Measurements from ENCODE around the gene PARN. TPM values are rescaled to one million over a fixed set of nuclear protein-coding genes. Genes with fewer than 3 reads are reported as not detected.
"Not testable (repeated sequence)": the region's sequence is repeated elsewhere in the genome, so short reads cannot be mapped to it uniquely, and the experiment has no call there.

The PARN gene
- total and polyA plus RNA-seq, 2 of the 4 experiments (the other 2 are of a cell fraction): 24.6 to 25.1 TPM

- H4K8ac ChIP-seq (ENCODE audit: low read depth in 2 of 2, low read length in 2 of 2); H3K4me1 ChIP-seq (ENCODE audit: control insufficient read depth, insufficient read depth, low read length); H3K18ac ChIP-seq (ENCODE audit: low read depth, low read length); H3K27ac ChIP-seq (ENCODE audit: insufficient read depth, low read length); H2AK5ac ChIP-seq (ENCODE audit: low read depth, low read length); in situ Hi-C loops (cut with MboI; ENCODE audit: low sequenced_read_pairs); H3K9me1 ChIP-seq (ENCODE audit: insufficient read depth, low read length); H3K36me3 ChIP-seq (ENCODE audit: control insufficient read depth, insufficient read depth, low read length); H3K79me1 ChIP-seq (ENCODE audit: low read depth in 1 of 2, low read length in 2 of 2); H4K20me1 ChIP-seq (ENCODE audit: insufficient read depth, low read length); POLR2A ChIA-PET (ENCODE audit: unreplicated experiment); H3K4me2 ChIP-seq (ENCODE audit: low read depth, low read length); H3K14ac ChIP-seq (replicated peaks; ENCODE audit: low read depth, low read length); H2BK120ac ChIP-seq (ENCODE audit: low read depth, low read length); BruUV-seq (replicated peaks); DNase-seq; intact Hi-C loops (cut with micrococcal nuclease); H3K27me3 ChIP-seq (ENCODE audit: control insufficient read depth, insufficient read depth, low read length); H3K23ac ChIP-seq (ENCODE audit: low read depth, low read length); ATAC-seq (ENCODE audit: low read depth); H3K9ac ChIP-seq (ENCODE audit: low read depth, low read length); H3K4me3 ChIP-seq (ENCODE audit: insufficient read depth, low read depth, low read length); H2BK20ac ChIP-seq (ENCODE audit: low read depth, low read length); H2AK9ac ChIP-seq (replicated peaks; ENCODE audit: low read depth, low read length, poor library complexity); H3K4ac ChIP-seq (ENCODE audit: low read depth, low read length); H4K5ac ChIP-seq (ENCODE audit: low read depth, low read length); dilution Hi-C loops (cut with HindIII; ENCODE audit: low sequenced_read_pairs, unreplicated experiment); H3K56ac ChIP-seq (ENCODE audit: extremely low read depth, insufficient read depth, low read length); H2AFZ ChIP-seq (replicated peaks; ENCODE audit: low read length, poor library complexity); H2BK5ac ChIP-seq (ENCODE audit: low read depth, low read length, poor library complexity, severe bottlenecking); H2BK15ac ChIP-seq (ENCODE audit: low read depth, low read length); H4K91ac ChIP-seq (ENCODE audit: insufficient read depth, low read depth, low read length): not testable (repeated sequence)
- WGBS, 2 experiments (ENCODE audit: extremely low coverage in 2 of 2, insufficient read length in 1 of 2): no CpG with 5 or more reads among the region's 4 CpGs
- CTCF ChIA-PET: interaction anchor here (1.1 kb wide), 1 partner anchor 21 kb away, joined by 3 read pairs; no protein-coding TSS in a partner anchor
- H3K9me3 ChIP-seq (ENCODE audit: control insufficient read depth, insufficient read depth, low read length): peaks cover 10% of the 10 kb centered on the region
These were observed 85.2 kb downstream of the PARN start for GRCh38 chr16:14544846-14545245.
